ENCODE results near the gene PAN2. TPM values are rescaled to one million over a fixed set of nuclear protein-coding genes. Genes with fewer than 3 reads are reported as not detected.

Gene PAN2
- total RNA-seq, 1 experiment from 2014 or later: 35.4 TPM

- Mint-ChIP-seq H3K36me3 (ENCODE audit: insufficient read depth in 1 of 3, low read depth in 3 of 3) (no peaks in the 10 kb centered on the region), H3K4me3 (no peak overlapping the region), H3K27ac (no peak overlapping the region), H3K27me3 (ENCODE audit: low read depth) (peaks cover 8% of the 10 kb centered on the region), H3K9me3 (no peaks in the 10 kb centered on the region), H3K4me1 (peaks cover 10 to 13% of the 10 kb centered on the region in 2 experiments)
- Histone ChIP-seq H3K9ac (ENCODE audit: extremely low read depth, insufficient read length, low read length) (no peak overlapping the region), H2BK15ac (ENCODE audit: low read depth, low read length) (no peak overlapping the region), H3K4ac (ENCODE audit: low read depth, low read length) (no peak overlapping the region), H3K27me3 (ENCODE audit: insufficient read depth, low read length) (no peaks in the 10 kb centered on the region), H3K9me3 (ENCODE audit: control insufficient read depth, low read depth, low read length) (no peaks in the 10 kb centered on the region), H3K23ac (ENCODE audit: insufficient read length, low read depth, low read length) (no peak overlapping the region), H3K14ac (ENCODE audit: insufficient read depth, low read length) (no peak overlapping the region), H3K4me2 (ENCODE audit: insufficient read depth, insufficient read length, low read length) (no peak overlapping the region), H3K27ac (ENCODE audit: insufficient read length, low read depth, low read length) (no peak overlapping the region), H2AFZ (ENCODE audit: low read length) (no peak overlapping the region), H2BK12ac (ENCODE audit: insufficient read length, low read depth, low read length) (no peak overlapping the region), H4K8ac (replicated peaks; ENCODE audit: insufficient read length, low read depth, low read length) (no peak overlapping the region), H2AK5ac (ENCODE audit: insufficient read length, low read length) (no peak overlapping the region), H3K56ac (ENCODE audit: insufficient read length, low read depth, low read length) (no peak overlapping the region), H2BK120ac (ENCODE audit: low read depth, low read length, poor library complexity, severe bottlenecking) (no peak overlapping the region), H3K23me2 (ENCODE audit: insufficient read length, low read depth, low read length, poor library complexity, severe bottlenecking) (no peaks in the 10 kb centered on the region), H3K18ac (ENCODE audit: insufficient read length, low read depth, low read length) (no peak overlapping the region), H3K79me1 (ENCODE audit: insufficient read depth, low read depth, low read length, poor library complexity, severe bottlenecking) (no peaks in the 10 kb centered on the region), H4K5ac (ENCODE audit: insufficient read length, low read depth, low read length) (no peak overlapping the region), H2BK20ac (ENCODE audit: low read depth, low read length, poor library complexity, severe bottlenecking) (no peak overlapping the region), H4K91ac (ENCODE audit: insufficient read length, low read depth, low read length) (no peak overlapping the region), H2BK5ac (ENCODE audit: insufficient read length, low read length) (no peak overlapping the region), H3K79me2 (ENCODE audit: insufficient read depth, low read length) (no peaks in the 10 kb centered on the region), H3T11ph (ENCODE audit: low read length) (no peak overlapping the region), H4K20me1 (ENCODE audit: control insufficient read depth, insufficient read depth, insufficient read length) (no peaks in the 10 kb centered on the region), H3K4me1 (ENCODE audit: insufficient read depth, low read length) (no peaks in the 10 kb centered on the region)
- TF ChIP-seq CTCF (conservative IDR thresholded peaks at IDR 0.05): no peak
- DNase-seq: no peak
- no CpG with 5 or more reads among the region's 16 CpGs for WGBS (ENCODE audit: extremely low coverage, insufficient read length, low lambda C conversion rate)
These were observed 48.8 kb upstream of the PAN2 start for GRCh38 chr12:56382611-56383010.

All from H9 (cell line).